GM10266 (cell line): ENCODE results near the gene C12orf42.

Source experiments
- DNase-seq: peaks from one replicate; pipeline ENCODE4 v3.0.0; 2012; ENCODE audit errors: extremely low spot score
- CTCF ChIP-seq: IDR thresholded peaks from 2 replicates; pipeline ENCODE4 v1.5.1; 2012; ENCODE audit warnings: mild to moderate bottlenecking, low read depth; ENCODE audit not compliant: control insufficient read depth, insufficient read depth; ENCODE audit errors: missing control alignments

C12orf42 gene

GRCh38 chr12:103523771-103524170 lies 28.0 kb upstream of the C12orf42 start:
- no peak for TF ChIP-seq CTCF
- no peak for DNase-seq

GRCh38 chr12:103520686-103521215 lies 25.0 kb upstream of the C12orf42 start:
- TF ChIP-seq CTCF, result no peak
- no peak for DNase-seq

GRCh38 chr12:103519632-103520031 lies 23.9 kb upstream of the C12orf42 start:
- no peak for TF ChIP-seq CTCF
- DNase-seq, result no peak

GRCh38 chr12:103518899-103519298 lies 23.1 kb upstream of the C12orf42 start:
- no peak for TF ChIP-seq CTCF
- no peak for DNase-seq

- no peak for TF ChIP-seq CTCF
- DNase-seq, result no peak
Observed at GRCh38 chr12:103517161-103517560, 21.4 kb upstream of the C12orf42 start.

GRCh38 chr12:103515341-103515740 lies 19.6 kb upstream of the C12orf42 start:
- TF ChIP-seq CTCF, result no peak
- no peak for DNase-seq

- no peak for DNase-seq
Observed at GRCh38 chr12:103513875-103514274, 18.1 kb upstream of the C12orf42 start.

More at GRCh38 chr12:103513875-103514274, 18.1 kb upstream of the C12orf42 start:
- TF ChIP-seq CTCF, result no peak
